Cardiac septum (tissue), 1 donor: Measurements from ENCODE around the gene TPRG1. TPM values are rescaled to one million over a fixed set of nuclear protein-coding genes. Genes with fewer than 3 reads are reported as not detected.

ENCODE experiments used
- DNase-seq: peaks from one replicate; pipeline ENCODE4 v3.0.0-alpha.2; 2020; ENCODE audit warnings: low spot score
- intact Hi-C: fragments of 100-400 bp; cut with DNase I; formaldehyde crosslinking; loops from one replicate; pipeline ENCODE4 v1.14.0; 2022
- total RNA-seq: library from RNA; stranded (reverse); fragmentation: NEBNext Ultra II Directional; extraction: Animal tissue kit (Norgen Biotek cat#: 25700); gene quantifications from one replicate; pipeline ENCODE4 v1.2.1, GENCODE V29; 2021
- donor health status: DM: no; HTN: no; CAD: no.

The TPRG1 gene
- total RNA-seq, 1 donor from 2014 or later = 2.2 TPM

GRCh38 chr3:189368384-189368783 lies 196.6 kb downstream of the TPRG1 start:
- intact Hi-C loops = no loop called here
- DNase-seq = no peak

GRCh38 chr3:189369636-189370035 lies 197.9 kb downstream of the TPRG1 start:
- no peak for DNase-seq
- intact Hi-C loops = no loop called here

GRCh38 chr3:189372243-189372642 lies 200.5 kb downstream of the TPRG1 start:
- intact Hi-C loops = no loop called here

More at GRCh38 chr3:189372243-189372642, 200.5 kb downstream of the TPRG1 start:
- no peak for DNase-seq
